NCI-H1694 (cell line): Measurements from ENCODE around the gene SWAP70.
A peak's percentile ranks its signal among the peaks of the same experiment; 100 is the strongest.

Experiments used
- DNase-seq: peaks from one replicate; lab custom pipeline; 2025; lab: John Stamatoyannopoulos, UW

Gene SWAP70

GRCh38 chr11:9753021-9753420 lies 89.1 kb downstream of the SWAP70 start:
- DNase-seq: no peak

- DNase-seq: no peak
Observed at GRCh38 chr11:9754010-9754471, 90.2 kb downstream of the SWAP70 start.

GRCh38 chr11:9755561-9756185 lies 91.8 kb downstream of the SWAP70 start:
- DNase-seq: no peak

- DNase-seq: no peak
Observed at GRCh38 chr11:9756461-9756860, 92.6 kb downstream of the SWAP70 start.

GRCh38 chr11:9756878-9757277 lies 93.0 kb downstream of the SWAP70 start:
- no peak for DNase-seq

GRCh38 chr11:9757809-9758636 lies 94.1 kb downstream of the SWAP70 start:
- peak; percentile 36 for DNase-seq

- peak; percentile 20 for DNase-seq
Observed at GRCh38 chr11:9758637-9759518, 95.0 kb downstream of the SWAP70 start.

- DNase-seq: peak; percentile 60
Observed at GRCh38 chr11:9759519-9760192, 95.8 kb downstream of the SWAP70 start.

GRCh38 chr11:9760193-9760575 lies 96.3 kb downstream of the SWAP70 start:
- no peak for DNase-seq

GRCh38 chr11:9761441-9761945 lies 97.6 kb downstream of the SWAP70 start:
- no peak for DNase-seq

- no peak for DNase-seq
Observed at GRCh38 chr11:9762531-9762930, 98.7 kb downstream of the SWAP70 start.

- no peak for DNase-seq
Observed at GRCh38 chr11:9763301-9763700, 99.4 kb downstream of the SWAP70 start.

GRCh38 chr11:9765320-9766101 lies 101.6 kb downstream of the SWAP70 start:
- DNase-seq: no peak

- no peak for DNase-seq
Observed at GRCh38 chr11:9769621-9770020, 105.7 kb downstream of the SWAP70 start.

- DNase-seq: no peak
Observed at GRCh38 chr11:9771071-9771511, 107.2 kb downstream of the SWAP70 start.

- DNase-seq: no peak
Observed at GRCh38 chr11:9772218-9772617, 108.3 kb downstream of the SWAP70 start.

- DNase-seq: no peak
Observed at GRCh38 chr11:9773524-9773923, 109.6 kb downstream of the SWAP70 start.

- DNase-seq: no peak
Observed at GRCh38 chr11:9774109-9774508, 110.2 kb downstream of the SWAP70 start.

- no peak for DNase-seq
Observed at GRCh38 chr11:9774591-9775397, 110.9 kb downstream of the SWAP70 start.

GRCh38 chr11:9775398-9775779 lies 111.5 kb downstream of the SWAP70 start:
- no peak for DNase-seq
